Transverse colon (tissue), 3 donors: ENCODE data around the gene DGCR2.

Source experiments
- CTCF ChIP-seq, 5 experiments: fragments of 200-600 bp in 3 of 5; fragments of 450-650 bp in 2 of 5; sonication (generic) in 3 of 5; IDR thresholded peaks; 1 replicate in 2 of 5; 2 replicates in 3 of 5; pipeline ENCODE4 v1.5.1; 2016 to 2017; ENCODE audit warnings: antibody characterized with exemption in 5 of 5, inconsistent platforms in 3 of 5, mild to moderate bottlenecking in 2 of 5, moderate library complexity in 1 of 5
- EP300 ChIP-seq: sonication (generic); formaldehyde crosslinking; IDR thresholded peaks from one replicate; pipeline ENCODE4 v1.6.1; 2017; ENCODE audit warnings: antibody characterized with exemption, low read depth
- POLR2A ChIP-seq: fragments of 450-650 bp; IDR thresholded peaks from one replicate; pipeline ENCODE4 v1.6.1; 2016; ENCODE audit warnings: antibody characterized with exemption, mild to moderate bottlenecking, moderate library complexity

DNA sequence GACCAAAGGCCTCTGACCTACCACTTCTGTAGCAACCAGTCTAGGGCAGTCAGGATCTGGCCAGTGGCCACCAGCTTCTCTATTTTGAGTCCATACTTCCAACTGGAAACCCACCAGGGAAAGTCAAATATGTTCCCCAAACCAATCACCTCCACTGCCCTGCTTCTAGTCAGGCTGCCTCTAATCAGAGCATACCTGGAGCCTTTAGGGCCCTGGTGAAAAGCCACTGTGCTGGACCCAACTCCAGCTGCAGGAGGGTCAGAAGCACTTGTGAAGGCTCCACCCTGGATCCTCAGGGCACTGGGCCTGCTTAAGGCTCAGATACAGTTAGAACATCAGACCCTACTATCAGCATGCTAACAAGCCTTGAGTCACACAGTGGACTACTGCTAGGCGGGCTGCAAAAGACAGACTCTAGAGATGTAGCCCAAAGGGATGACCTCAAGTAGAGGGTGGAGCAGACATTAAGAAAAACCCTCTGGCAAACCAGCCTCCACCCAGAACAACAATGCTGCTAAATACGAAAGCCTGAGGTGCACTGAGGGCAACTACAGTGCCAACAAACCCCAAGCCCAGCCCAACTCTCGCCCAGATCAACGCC is 69.2 kb downstream of the DGCR2 start:
- no peak for TF ChIP-seq POLR2A
- TF ChIP-seq CTCF (IDR thresholded peaks at IDR 0.05) = no peak
- no peak for TF ChIP-seq EP300
